Suprapubic skin (tissue), 3 donors: ENCODE data around the gene SGK2.

Source experiments
- POLR2A ChIP-seq, 2 donors: fragments of 450-650 bp; IDR thresholded peaks; one replicate each; pipeline ENCODE4 v1.6.1; 2017; ENCODE audit warnings: antibody characterized with exemption in 2 of 2, mild to moderate bottlenecking in 2 of 2, moderate library complexity in 2 of 2
- TF ChIP-seq, protein P1 (sequence below), 2 donors: fragments of 200-600 bp in 1 of 2; fragments of 450-650 bp in 1 of 2; sonication (generic) in 1 of 2; IDR thresholded peaks; one replicate each; pipeline ENCODE4 v1.5.1; 2016 to 2019; ENCODE audit warnings: antibody characterized with exemption in 2 of 2, mild to moderate bottlenecking in 1 of 2, moderate library complexity in 1 of 2

DNA sequence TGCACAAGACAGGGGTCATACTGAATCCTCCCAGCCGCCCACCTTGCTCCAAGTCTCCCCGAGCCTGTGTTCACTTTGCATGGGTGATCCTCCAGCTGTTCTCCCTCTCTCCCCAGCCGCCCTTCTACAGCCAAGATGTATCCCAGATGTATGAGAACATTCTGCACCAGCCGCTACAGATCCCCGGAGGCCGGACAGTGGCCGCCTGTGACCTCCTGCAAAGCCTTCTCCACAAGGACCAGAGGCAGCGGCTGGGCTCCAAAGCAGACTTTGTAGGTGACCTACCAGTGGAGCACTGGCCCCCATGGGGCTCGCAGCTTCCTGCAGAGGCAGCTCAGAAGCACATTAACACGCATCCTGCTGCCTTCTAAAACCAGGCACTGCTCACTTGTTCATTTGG is 17.3 kb downstream of the SGK2 start:
- TF ChIP-seq, protein P1, sequence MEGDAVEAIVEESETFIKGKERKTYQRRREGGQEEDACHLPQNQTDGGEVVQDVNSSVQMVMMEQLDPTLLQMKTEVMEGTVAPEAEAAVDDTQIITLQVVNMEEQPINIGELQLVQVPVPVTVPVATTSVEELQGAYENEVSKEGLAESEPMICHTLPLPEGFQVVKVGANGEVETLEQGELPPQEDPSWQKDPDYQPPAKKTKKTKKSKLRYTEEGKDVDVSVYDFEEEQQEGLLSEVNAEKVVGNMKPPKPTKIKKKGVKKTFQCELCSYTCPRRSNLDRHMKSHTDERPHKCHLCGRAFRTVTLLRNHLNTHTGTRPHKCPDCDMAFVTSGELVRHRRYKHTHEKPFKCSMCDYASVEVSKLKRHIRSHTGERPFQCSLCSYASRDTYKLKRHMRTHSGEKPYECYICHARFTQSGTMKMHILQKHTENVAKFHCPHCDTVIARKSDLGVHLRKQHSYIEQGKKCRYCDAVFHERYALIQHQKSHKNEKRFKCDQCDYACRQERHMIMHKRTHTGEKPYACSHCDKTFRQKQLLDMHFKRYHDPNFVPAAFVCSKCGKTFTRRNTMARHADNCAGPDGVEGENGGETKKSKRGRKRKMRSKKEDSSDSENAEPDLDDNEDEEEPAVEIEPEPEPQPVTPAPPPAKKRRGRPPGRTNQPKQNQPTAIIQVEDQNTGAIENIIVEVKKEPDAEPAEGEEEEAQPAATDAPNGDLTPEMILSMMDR (IDR thresholded peaks at IDR 0.05) = no peak
- no peak for TF ChIP-seq POLR2A (IDR thresholded peaks at IDR 0.05)
